HG03442 (cell line): ENCODE measurements around the gene DMAC2L.

Experiments
- ATAC-seq: cut with Tn5 transposase; IDR thresholded peaks from one replicate; pipeline ENCODE4 v1.9.1; 2021; ENCODE audit warnings: mild to moderate bottlenecking, moderate library complexity; ENCODE audit not compliant: unreplicated experiment

DMAC2L gene

GRCh38 chr14:50321009-50321660 lies 9.0 kb downstream of the DMAC2L start:
- ATAC-seq: peak; percentile 77

GRCh38 chr14:50331596-50331995 lies 19.5 kb downstream of the DMAC2L start:
- no peak for ATAC-seq

- no peak for ATAC-seq
Measured at GRCh38 chr14:50333014-50333509, 20.9 kb downstream of the DMAC2L start.

GRCh38 chr14:50334211-50334610 lies 22.1 kb downstream of the DMAC2L start:
- no peak for ATAC-seq

- ATAC-seq: no peak
Measured at GRCh38 chr14:50335389-50335788, 23.3 kb downstream of the DMAC2L start.

- no peak for ATAC-seq
Measured at GRCh38 chr14:50335989-50336824, 24.1 kb downstream of the DMAC2L start.

- ATAC-seq: no peak
Measured at GRCh38 chr14:50338587-50338986, 26.5 kb downstream of the DMAC2L start.

- no peak for ATAC-seq
Measured at GRCh38 chr14:50339178-50339804, 27.2 kb downstream of the DMAC2L start.

- ATAC-seq: no peak
Measured at GRCh38 chr14:50340045-50340444, 27.9 kb downstream of the DMAC2L start.

GRCh38 chr14:50340963-50341362 lies 28.8 kb downstream of the DMAC2L start:
- no peak for ATAC-seq

GRCh38 chr14:50342221-50343078 lies 30.3 kb downstream of the DMAC2L start:
- ATAC-seq: peak; percentile 48

- ATAC-seq: no peak
Measured at GRCh38 chr14:50343434-50343833, 31.3 kb downstream of the DMAC2L start.

- ATAC-seq: peak; percentile 91
Measured at GRCh38 chr14:50344116-50344775, 32.1 kb downstream of the DMAC2L start.

GRCh38 chr14:50344876-50345563 lies 32.9 kb downstream of the DMAC2L start:
- ATAC-seq: no peak

GRCh38 chr14:50345846-50346422 lies 33.8 kb downstream of the DMAC2L start:
- ATAC-seq: no peak

GRCh38 chr14:50347521-50347920 lies 35.4 kb downstream of the DMAC2L start:
- ATAC-seq: no peak

- no peak for ATAC-seq
Measured at GRCh38 chr14:50348933-50349332, 36.8 kb downstream of the DMAC2L start.

GRCh38 chr14:50350975-50351374 lies 38.9 kb downstream of the DMAC2L start:
- ATAC-seq: no peak

- no peak for ATAC-seq
Measured at GRCh38 chr14:50352584-50352983, 40.5 kb downstream of the DMAC2L start.
